H9 (cell line): ENCODE data around the gene OVOL3. TPM values are rescaled to one million over a fixed set of nuclear protein-coding genes. Genes with fewer than 3 reads are reported as not detected.

ENCODE experiments used
- DNase-seq: peaks from one replicate; pipeline ENCODE4 v3.0.0-alpha.2; 2017
- H2AFZ ChIP-seq: one replicate; pipeline ENCODE4 v1.6.1; 2013; ENCODE audit warnings: mild to moderate bottlenecking, low read length, control low read depth, moderate library complexity
- H2AK5ac ChIP-seq: 2 replicates; pipeline ENCODE4 v1.6.1; 2013; ENCODE audit warnings: low read length, control low read depth, mixed read lengths; ENCODE audit not compliant: insufficient read length
- H2BK120ac ChIP-seq: one replicate; pipeline ENCODE4 v1.6.1; 2013; ENCODE audit warnings: low read depth, mild to moderate bottlenecking, low read length, control low read depth, inconsistent platforms; ENCODE audit not compliant: poor library complexity, severe bottlenecking
- H2BK12ac ChIP-seq: 2 replicates; pipeline ENCODE4 v1.6.1; 2013; ENCODE audit warnings: low read length, control low read depth, mixed read lengths, low read depth; ENCODE audit not compliant: insufficient read length
- H2BK15ac ChIP-seq: 2 replicates; pipeline ENCODE4 v1.6.1; 2013; ENCODE audit warnings: low read depth, low read length, control low read depth
- H2BK20ac ChIP-seq: one replicate; pipeline ENCODE4 v1.6.1; 2013; ENCODE audit warnings: low read depth, mild to moderate bottlenecking, low read length, control low read depth, inconsistent platforms; ENCODE audit not compliant: poor library complexity, severe bottlenecking
- H2BK5ac ChIP-seq: 2 replicates; pipeline ENCODE4 v1.6.1; 2013; ENCODE audit warnings: low read length, control low read depth, mixed read lengths; ENCODE audit not compliant: insufficient read length
- H3K14ac ChIP-seq: 2 replicates; pipeline ENCODE4 v1.6.1; 2013; ENCODE audit warnings: low read length, control low read depth; ENCODE audit not compliant: insufficient read depth
- H3K18ac ChIP-seq: 2 replicates; pipeline ENCODE4 v1.6.1; 2013; ENCODE audit warnings: low read depth, mild to moderate bottlenecking, mixed read lengths, low read length, control low read depth; ENCODE audit not compliant: insufficient read length
- H3K23ac ChIP-seq: 2 replicates; pipeline ENCODE4 v1.6.1; 2013; ENCODE audit warnings: low read length, control low read depth, mixed read lengths, low read depth; ENCODE audit not compliant: insufficient read length
- H3K23me2 ChIP-seq: 2 replicates; pipeline ENCODE4 v1.6.1; 2013; ENCODE audit warnings: low read depth, mild to moderate bottlenecking, mixed read lengths, low read length, control low read depth; ENCODE audit not compliant: insufficient read length, poor library complexity, severe bottlenecking
- H3K27ac ChIP-seq: 2 replicates; pipeline ENCODE4 v1.5.1; 2013; ENCODE audit warnings: low read length, control low read depth, mixed read lengths, low read depth; ENCODE audit not compliant: insufficient read length
- H3K27me3 ChIP-seq: 2 replicates; pipeline ENCODE4 v1.6.1; 2013; ENCODE audit warnings: low read length, control low read depth, inconsistent platforms; ENCODE audit not compliant: insufficient read depth
- H3K4ac ChIP-seq: 2 replicates; pipeline ENCODE4 v1.6.1; 2013; ENCODE audit warnings: low read depth, mild to moderate bottlenecking, control low read depth, inconsistent platforms, low read length, moderate library complexity
- H3K4me1 ChIP-seq: 2 replicates; pipeline ENCODE4 v1.6.1; 2013; ENCODE audit warnings: low read length, control low read depth, inconsistent platforms; ENCODE audit not compliant: insufficient read depth
- H3K4me2 ChIP-seq: 2 replicates; pipeline ENCODE4 v1.6.1; 2013; ENCODE audit warnings: low read length, control low read depth, mixed read lengths; ENCODE audit not compliant: insufficient read length, insufficient read depth
- H3K56ac ChIP-seq: 2 replicates; pipeline ENCODE4 v1.6.1; 2013; ENCODE audit warnings: low read depth, mild to moderate bottlenecking, mixed read lengths, low read length, control low read depth; ENCODE audit not compliant: insufficient read length
- H3K79me1 ChIP-seq: 2 replicates; pipeline ENCODE4 v1.6.1; 2013; ENCODE audit warnings: low read depth, mild to moderate bottlenecking, moderate library complexity, low read length, control low read depth, inconsistent platforms; ENCODE audit not compliant: insufficient read depth, poor library complexity, severe bottlenecking
- H3K79me2 ChIP-seq: 2 replicates; pipeline ENCODE4 v1.6.1; 2013; ENCODE audit warnings: low read length, control low read depth, inconsistent platforms; ENCODE audit not compliant: insufficient read depth
- H3K9ac ChIP-seq: 2 replicates; pipeline ENCODE4 v1.6.1; 2013; ENCODE audit warnings: low read length, control low read depth, mixed read lengths; ENCODE audit not compliant: insufficient read length; ENCODE audit errors: extremely low read depth
- H3K9me3 ChIP-seq: one replicate; pipeline ENCODE4 v1.6.1; 2013; ENCODE audit warnings: low read depth, low read length, inconsistent platforms; ENCODE audit not compliant: control insufficient read depth
- H3T11ph ChIP-seq: one replicate; pipeline ENCODE4 v1.6.1; 2013; ENCODE audit warnings: mild to moderate bottlenecking, low read length, control low read depth, inconsistent platforms
- H4K20me1 ChIP-seq: one replicate; pipeline ENCODE4 v1.6.1; 2013; ENCODE audit not compliant: control insufficient read depth, insufficient read length, insufficient read depth
- H4K5ac ChIP-seq: 2 replicates; pipeline ENCODE4 v1.6.1; 2013; ENCODE audit warnings: low read depth, mild to moderate bottlenecking, mixed read lengths, low read length, control low read depth; ENCODE audit not compliant: insufficient read length
- H4K8ac ChIP-seq: replicated peaks from 2 replicates; pipeline ENCODE4 v1.6.1; 2013; ENCODE audit warnings: low read length, control low read depth, mixed read lengths, low read depth; ENCODE audit not compliant: insufficient read length
- H4K91ac ChIP-seq: 2 replicates; pipeline ENCODE4 v1.6.1; 2013; ENCODE audit warnings: low read depth, mild to moderate bottlenecking, moderate library complexity, mixed read lengths, low read length, control low read depth; ENCODE audit not compliant: insufficient read length
- H3K27ac Mint-ChIP-seq, 3 experiments: 2 replicates in 2 of 3; 3 replicates in 1 of 3; pipeline ENCODE4 v1.8.0; 2020 to 2021; ENCODE audit warnings: mixed read lengths in 3 of 3, mild to moderate bottlenecking in 1 of 3, moderate library complexity in 1 of 3
- H3K27me3 Mint-ChIP-seq: 2 replicates; pipeline ENCODE4 v1.8.0; 2021; ENCODE audit warnings: low read depth, mild to moderate bottlenecking, moderate library complexity, mixed read lengths
- H3K36me3 Mint-ChIP-seq, 3 experiments: 2 replicates in 2 of 3; 3 replicates in 1 of 3; pipeline ENCODE4 v1.8.0; 2020 to 2021; ENCODE audit warnings: low read depth in 3 of 3, mixed read lengths in 3 of 3; ENCODE audit not compliant: insufficient read depth in 1 of 3
- H3K4me1 Mint-ChIP-seq, 2 experiments: 2 replicates each; pipeline ENCODE4 v1.8.0; 2020; ENCODE audit warnings: mixed read lengths in 2 of 2
- H3K4me3 Mint-ChIP-seq, 2 experiments: 2 replicates in 1 of 2; 3 replicates in 1 of 2; pipeline ENCODE4 v1.8.0; 2020 to 2021; ENCODE audit warnings: mild to moderate bottlenecking in 2 of 2, mixed read lengths in 2 of 2, moderate library complexity in 1 of 2
- H3K9me3 Mint-ChIP-seq, 2 experiments: 2 replicates in 1 of 2; 3 replicates in 1 of 2; pipeline ENCODE4 v1.8.0; 2020; ENCODE audit warnings: mild to moderate bottlenecking in 2 of 2, mixed read lengths in 2 of 2, moderate library complexity in 1 of 2
- CTCF ChIP-seq: fragments of 200-600 bp; sonication (generic); conservative IDR thresholded peaks from 3 replicates; pipeline ENCODE4 v1.8.0; 2021; ENCODE audit warnings: antibody characterized with exemption, mild to moderate bottlenecking
- WGBS: extraction: QIAGEN DNeasy Blood & Tissue Kit; methylation state at CpG from one replicate; pipeline ENCODE4 v1.1.7; 2013; ENCODE audit warnings: missing lambda C conversion rate, low lambda C conversion rate, mixed read lengths; ENCODE audit not compliant: insufficient read length; ENCODE audit errors: extremely low coverage; 5-methylcytosine and 5-hydroxymethylcytosine counted together
- total RNA-seq: library from RNA; stranded (reverse); gene quantifications from 2 replicates; pipeline ENCODE4 v1.2.1, GENCODE V29; 2021

OVOL3 gene
- total RNA-seq, 1 experiment from 2014 or later = not detected

DNA sequence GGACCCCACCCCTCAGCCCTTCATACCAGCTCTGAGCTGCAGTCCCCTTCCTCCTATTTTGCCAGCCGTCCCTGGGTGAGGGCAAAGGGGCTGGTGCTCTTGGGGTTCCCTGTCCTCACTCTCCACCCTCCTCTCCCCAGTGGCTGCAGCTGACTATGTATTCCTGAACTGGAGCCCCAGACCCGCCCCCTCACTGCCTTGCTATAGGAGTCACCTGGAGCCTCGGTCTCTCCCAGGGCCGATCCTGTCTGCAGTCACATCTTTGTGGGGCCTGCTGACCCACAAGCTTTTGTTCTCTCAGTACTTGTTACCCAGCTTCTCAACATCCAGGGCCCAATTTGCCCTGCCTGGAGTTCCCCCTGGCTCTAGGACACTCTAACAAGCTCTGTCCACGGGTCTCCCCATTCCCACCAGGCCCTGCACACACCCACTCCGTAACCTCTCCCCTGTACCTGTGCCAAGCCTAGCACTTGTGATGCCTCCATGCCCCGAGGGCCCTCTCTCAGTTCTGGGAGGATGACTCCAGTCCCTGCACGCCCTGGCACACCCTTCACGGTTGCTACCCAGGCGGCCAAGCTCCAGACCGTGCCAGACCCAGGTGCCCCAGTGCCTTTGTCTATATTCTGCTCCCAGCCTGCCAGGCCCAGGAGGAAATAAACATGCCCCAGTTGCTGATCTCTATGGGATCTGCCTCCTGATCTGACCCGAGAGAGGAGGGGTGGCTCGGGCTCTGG, 38.9 kb downstream of the OVOL3 start:
- no peak overlapping the region for H2BK20ac ChIP-seq
- no peaks in the 10 kb centered on the region; the same call in 1 of the 2 replicates for H3K27me3 Mint-ChIP-seq
- H2AK5ac ChIP-seq = no peak overlapping the region
- no peak overlapping the region for H3K4me2 ChIP-seq
- H2BK120ac ChIP-seq = no peak overlapping the region
- no peak overlapping the region for H2BK5ac ChIP-seq
- no peak overlapping the region for H3K4me3 Mint-ChIP-seq
- H3K9me3 Mint-ChIP-seq = no peaks in the 10 kb centered on the region
- H4K91ac ChIP-seq = no peak overlapping the region
- H2AFZ ChIP-seq = no peak overlapping the region
- H3T11ph ChIP-seq = no peak overlapping the region
- peak overlapping the region in 1 of 3 experiments; percentile 46; a peak in 2 of 7 replicates for H3K27ac Mint-ChIP-seq
- H4K20me1 ChIP-seq = no peaks in the 10 kb centered on the region
- no peak overlapping the region for H2BK15ac ChIP-seq
- no peak overlapping the region for H3K56ac ChIP-seq
- no peaks in the 10 kb centered on the region for H3K9me3 ChIP-seq
- no peaks in the 10 kb centered on the region for H3K79me2 ChIP-seq
- H3K27ac ChIP-seq = no peak overlapping the region
- no peak overlapping the region for H3K9ac ChIP-seq
- no peaks in the 10 kb centered on the region for H3K4me1 Mint-ChIP-seq
- H3K36me3 Mint-ChIP-seq = peaks cover 47 to 74% (median 65%) of the 10 kb centered on the region in 3 experiments; a peak in 6 of 7 replicates
- DNase-seq = no peak
- no peak overlapping the region for H3K14ac ChIP-seq
- no peaks in the 10 kb centered on the region for H3K23me2 ChIP-seq
- H3K79me1 ChIP-seq = no peaks in the 10 kb centered on the region
- H3K23ac ChIP-seq = no peak overlapping the region
- WGBS = no CpG with 5 or more reads among the region's 13 CpGs
- H3K4me1 ChIP-seq = no peaks in the 10 kb centered on the region
- TF ChIP-seq CTCF = no peak
- H3K4ac ChIP-seq = no peak overlapping the region
- H3K27me3 ChIP-seq = no peaks in the 10 kb centered on the region
- no peak overlapping the region for H3K18ac ChIP-seq
- no peak overlapping the region for H4K5ac ChIP-seq
- H4K8ac ChIP-seq = no peak overlapping the region
- H2BK12ac ChIP-seq = no peak overlapping the region
